ENCODE measurements around the gene GRIK3. TPM values are rescaled to one million over a fixed set of nuclear protein-coding genes. Genes with fewer than 3 reads are reported as not detected.

The GRIK3 gene
- polyA plus RNA-seq, 2 of the 4 experiments (the other 2 are of a cell fraction), result not detected

DNA sequence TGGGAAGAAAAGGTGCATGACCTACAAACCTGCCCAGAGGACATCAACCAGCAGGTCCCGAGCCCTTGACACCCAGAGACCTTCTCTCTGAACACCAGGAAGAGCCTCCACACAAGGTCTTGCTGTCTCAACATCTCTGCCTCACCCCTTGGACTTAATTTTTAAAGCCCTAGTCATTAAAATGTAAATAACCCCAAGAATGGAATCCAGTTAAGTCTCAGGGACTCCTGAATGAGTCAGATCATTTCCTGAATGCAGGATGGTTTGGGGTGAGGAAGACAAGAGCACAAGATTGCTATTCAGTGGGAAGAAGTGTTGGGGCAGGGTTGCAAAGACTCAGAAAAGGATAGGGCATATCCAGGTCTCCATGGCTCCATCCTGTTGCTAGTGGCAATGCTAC lies 17.8 kb upstream of the GRIK3 start:
- H3K9me3 ChIP-seq, result no peaks in the 10 kb centered on the region
- H3K4me3 ChIP-seq, result no peak overlapping the region
- POLR2A ChIA-PET, result no interaction called here
- H3K4me1 ChIP-seq, result no peaks in the 10 kb centered on the region
- TF ChIP-seq CBX8 (IDR thresholded peaks at IDR 0.05) (no peak), ZNF302 (CRISPR knock-in tag; IDR thresholded peaks at IDR 0.05) (no peak), PHF8 (IDR thresholded peaks at IDR 0.05; ENCODE audit: borderline replicate concordance, low read depth) (no peak)
- TF ChIP-seq, protein P1, sequence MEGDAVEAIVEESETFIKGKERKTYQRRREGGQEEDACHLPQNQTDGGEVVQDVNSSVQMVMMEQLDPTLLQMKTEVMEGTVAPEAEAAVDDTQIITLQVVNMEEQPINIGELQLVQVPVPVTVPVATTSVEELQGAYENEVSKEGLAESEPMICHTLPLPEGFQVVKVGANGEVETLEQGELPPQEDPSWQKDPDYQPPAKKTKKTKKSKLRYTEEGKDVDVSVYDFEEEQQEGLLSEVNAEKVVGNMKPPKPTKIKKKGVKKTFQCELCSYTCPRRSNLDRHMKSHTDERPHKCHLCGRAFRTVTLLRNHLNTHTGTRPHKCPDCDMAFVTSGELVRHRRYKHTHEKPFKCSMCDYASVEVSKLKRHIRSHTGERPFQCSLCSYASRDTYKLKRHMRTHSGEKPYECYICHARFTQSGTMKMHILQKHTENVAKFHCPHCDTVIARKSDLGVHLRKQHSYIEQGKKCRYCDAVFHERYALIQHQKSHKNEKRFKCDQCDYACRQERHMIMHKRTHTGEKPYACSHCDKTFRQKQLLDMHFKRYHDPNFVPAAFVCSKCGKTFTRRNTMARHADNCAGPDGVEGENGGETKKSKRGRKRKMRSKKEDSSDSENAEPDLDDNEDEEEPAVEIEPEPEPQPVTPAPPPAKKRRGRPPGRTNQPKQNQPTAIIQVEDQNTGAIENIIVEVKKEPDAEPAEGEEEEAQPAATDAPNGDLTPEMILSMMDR (IDR thresholded peaks at IDR 0.05), result no peak
- TF ChIP-seq, protein P2, sequence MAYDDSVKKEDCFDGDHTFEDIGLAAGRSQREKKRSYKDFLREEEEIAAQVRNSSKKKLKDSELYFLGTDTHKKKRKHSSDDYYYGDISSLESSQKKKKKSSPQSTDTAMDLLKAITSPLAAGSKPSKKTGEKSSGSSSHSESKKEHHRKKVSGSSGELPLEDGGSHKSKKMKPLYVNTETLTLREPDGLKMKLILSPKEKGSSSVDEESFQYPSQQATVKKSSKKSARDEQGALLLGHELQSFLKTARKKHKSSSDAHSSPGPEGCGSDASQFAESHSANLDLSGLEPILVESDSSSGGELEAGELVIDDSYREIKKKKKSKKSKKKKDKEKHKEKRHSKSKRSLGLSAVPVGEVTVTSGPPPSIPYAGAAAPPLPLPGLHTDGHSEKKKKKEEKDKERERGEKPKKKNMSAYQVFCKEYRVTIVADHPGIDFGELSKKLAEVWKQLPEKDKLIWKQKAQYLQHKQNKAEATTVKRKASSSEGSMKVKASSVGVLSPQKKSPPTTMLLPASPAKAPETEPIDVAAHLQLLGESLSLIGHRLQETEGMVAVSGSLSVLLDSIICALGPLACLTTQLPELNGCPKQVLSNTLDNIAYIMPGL (CRISPR knock-in tag; IDR thresholded peaks at IDR 0.05; ENCODE audit: borderline replicate concordance), result no peak
- TF ChIP-seq, protein P3, sequence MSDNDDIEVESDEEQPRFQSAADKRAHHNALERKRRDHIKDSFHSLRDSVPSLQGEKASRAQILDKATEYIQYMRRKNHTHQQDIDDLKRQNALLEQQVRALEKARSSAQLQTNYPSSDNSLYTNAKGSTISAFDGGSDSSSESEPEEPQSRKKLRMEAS (IDR thresholded peaks at IDR 0.05), result no peak
- TF ChIP-seq, protein P4, sequence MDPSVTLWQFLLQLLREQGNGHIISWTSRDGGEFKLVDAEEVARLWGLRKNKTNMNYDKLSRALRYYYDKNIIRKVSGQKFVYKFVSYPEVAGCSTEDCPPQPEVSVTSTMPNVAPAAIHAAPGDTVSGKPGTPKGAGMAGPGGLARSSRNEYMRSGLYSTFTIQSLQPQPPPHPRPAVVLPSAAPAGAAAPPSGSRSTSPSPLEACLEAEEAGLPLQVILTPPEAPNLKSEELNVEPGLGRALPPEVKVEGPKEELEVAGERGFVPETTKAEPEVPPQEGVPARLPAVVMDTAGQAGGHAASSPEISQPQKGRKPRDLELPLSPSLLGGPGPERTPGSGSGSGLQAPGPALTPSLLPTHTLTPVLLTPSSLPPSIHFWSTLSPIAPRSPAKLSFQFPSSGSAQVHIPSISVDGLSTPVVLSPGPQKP (IDR thresholded peaks at IDR 0.05; ENCODE audit: low read depth, low read length), result no peak
- 7% methylated on average over 1 of the region's 1 CpG for WGBS (ENCODE audit: missing lambda C conversion rate)
- no peak for DNase-seq (ENCODE audit: low read depth in 1 of 2, low spot score in 1 of 2)
- FAIRE-seq, result no peak
- ATAC-seq, result no peak
- no peak overlapping the region for H3K27ac ChIP-seq
- H3K4me2 ChIP-seq, result no peak overlapping the region
- CTCF ChIA-PET, result no interaction called here

DNA sequence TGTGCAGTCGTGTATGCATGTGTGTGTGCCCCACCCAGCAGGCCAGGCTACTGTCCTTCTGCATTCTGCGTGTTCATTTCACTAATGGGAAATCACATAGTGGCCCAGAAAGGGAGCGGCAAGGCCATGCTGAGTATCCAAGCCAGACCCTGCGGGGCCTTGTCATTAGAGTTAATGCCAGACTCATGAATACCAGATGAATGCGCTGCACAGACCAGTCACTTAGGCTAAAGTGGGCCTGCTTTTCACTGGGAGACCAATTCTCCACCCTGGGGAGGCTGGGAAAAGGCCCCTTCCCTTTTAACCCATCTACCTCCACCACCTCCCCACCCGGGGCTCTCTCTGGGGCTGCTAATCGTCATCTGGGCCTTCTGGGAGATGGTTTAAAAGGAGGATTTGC lies 17.0 kb upstream of the GRIK3 start:
- DNase-seq (ENCODE audit: low read depth in 1 of 2, low spot score in 1 of 2), result no peak
- POLR2A ChIA-PET, result no interaction called here
- H3K4me2 ChIP-seq, result no peak overlapping the region
- CTCF ChIA-PET, result no interaction called here
- no peak overlapping the region for H3K27ac ChIP-seq
- H3K4me1 ChIP-seq, result no peaks in the 10 kb centered on the region
- FAIRE-seq, result no peak
- WGBS (ENCODE audit: missing lambda C conversion rate), result 9% methylated on average over 4 of the region's 7 CpGs
- TF ChIP-seq, protein P5, sequence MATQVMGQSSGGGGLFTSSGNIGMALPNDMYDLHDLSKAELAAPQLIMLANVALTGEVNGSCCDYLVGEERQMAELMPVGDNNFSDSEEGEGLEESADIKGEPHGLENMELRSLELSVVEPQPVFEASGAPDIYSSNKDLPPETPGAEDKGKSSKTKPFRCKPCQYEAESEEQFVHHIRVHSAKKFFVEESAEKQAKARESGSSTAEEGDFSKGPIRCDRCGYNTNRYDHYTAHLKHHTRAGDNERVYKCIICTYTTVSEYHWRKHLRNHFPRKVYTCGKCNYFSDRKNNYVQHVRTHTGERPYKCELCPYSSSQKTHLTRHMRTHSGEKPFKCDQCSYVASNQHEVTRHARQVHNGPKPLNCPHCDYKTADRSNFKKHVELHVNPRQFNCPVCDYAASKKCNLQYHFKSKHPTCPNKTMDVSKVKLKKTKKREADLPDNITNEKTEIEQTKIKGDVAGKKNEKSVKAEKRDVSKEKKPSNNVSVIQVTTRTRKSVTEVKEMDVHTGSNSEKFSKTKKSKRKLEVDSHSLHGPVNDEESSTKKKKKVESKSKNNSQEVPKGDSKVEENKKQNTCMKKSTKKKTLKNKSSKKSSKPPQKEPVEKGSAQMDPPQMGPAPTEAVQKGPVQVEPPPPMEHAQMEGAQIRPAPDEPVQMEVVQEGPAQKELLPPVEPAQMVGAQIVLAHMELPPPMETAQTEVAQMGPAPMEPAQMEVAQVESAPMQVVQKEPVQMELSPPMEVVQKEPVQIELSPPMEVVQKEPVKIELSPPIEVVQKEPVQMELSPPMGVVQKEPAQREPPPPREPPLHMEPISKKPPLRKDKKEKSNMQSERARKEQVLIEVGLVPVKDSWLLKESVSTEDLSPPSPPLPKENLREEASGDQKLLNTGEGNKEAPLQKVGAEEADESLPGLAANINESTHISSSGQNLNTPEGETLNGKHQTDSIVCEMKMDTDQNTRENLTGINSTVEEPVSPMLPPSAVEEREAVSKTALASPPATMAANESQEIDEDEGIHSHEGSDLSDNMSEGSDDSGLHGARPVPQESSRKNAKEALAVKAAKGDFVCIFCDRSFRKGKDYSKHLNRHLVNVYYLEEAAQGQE (IDR thresholded peaks at IDR 0.05), result no peak
- TF ChIP-seq, protein P2 (CRISPR knock-in tag; IDR thresholded peaks at IDR 0.05; ENCODE audit: borderline replicate concordance), result no peak
- no peak for TF ChIP-seq FOXS1 (CRISPR knock-in tag; IDR thresholded peaks at IDR 0.05)
- TF ChIP-seq BHLHE40 (IDR thresholded peaks at IDR 0.05; ENCODE audit: low read depth, low read length), result no peak
- TF ChIP-seq ZSCAN20 (CRISPR knock-in tag; IDR thresholded peaks at IDR 0.05), result no peak
- no peak for TF ChIP-seq HDAC2 (IDR thresholded peaks at IDR 0.05)
- TF ChIP-seq KDM5A (IDR thresholded peaks at IDR 0.05), result no peak
- TF ChIP-seq HOXB5 (CRISPR knock-in tag; IDR thresholded peaks at IDR 0.05), result no peak
- no peak for TF ChIP-seq EP300 (IDR thresholded peaks at IDR 0.05)
- no peak for TF ChIP-seq ZFP36 (IDR thresholded peaks at IDR 0.05; ENCODE audit: borderline replicate concordance, partially characterized antibody)
- TF ChIP-seq ESRRA (IDR thresholded peaks at IDR 0.05; ENCODE audit: borderline replicate concordance, low read length), result no peak
- TF ChIP-seq PHF8 (IDR thresholded peaks at IDR 0.05; ENCODE audit: borderline replicate concordance, low read depth), result no peak
- no peak for TF ChIP-seq NR3C1 (IDR thresholded peaks at IDR 0.05)
- no peak for TF ChIP-seq POLR2A (IDR thresholded peaks at IDR 0.05; ENCODE audit: low read length)
- no peak for ATAC-seq
- no peak overlapping the region for H3K4me3 ChIP-seq
- no peaks in the 10 kb centered on the region for H3K9me3 ChIP-seq
